Renal pelvis (tissue), 4 donors: ENCODE results near the gene FBXW9. TPM values are rescaled to one million over a fixed set of nuclear protein-coding genes. Genes with fewer than 3 reads are reported as not detected.
A peak's percentile ranks its signal among the peaks of the same experiment; 100 is the strongest.
"Not testable (repeated sequence)": the region's sequence is repeated elsewhere in the genome, so short reads cannot be mapped to it uniquely, and the experiment has no call there.

Experiments used
- DNase-seq: peaks from one replicate; pipeline ENCODE4 v3.0.0-alpha.2; 2013
- polyA plus RNA-seq, 3 donors: library from polyadenylated mRNA; unstranded; fragments of 120-200 nt; gene quantifications; one replicate each; pipeline ENCODE4 v1.2.1, GENCODE V29; 2013; ENCODE audit not compliant: insufficient read length in 3 of 3

FBXW9 gene
- polyA plus RNA-seq, 3 donors = 16.6 to 18.9 (median 18.3) TPM

DNA sequence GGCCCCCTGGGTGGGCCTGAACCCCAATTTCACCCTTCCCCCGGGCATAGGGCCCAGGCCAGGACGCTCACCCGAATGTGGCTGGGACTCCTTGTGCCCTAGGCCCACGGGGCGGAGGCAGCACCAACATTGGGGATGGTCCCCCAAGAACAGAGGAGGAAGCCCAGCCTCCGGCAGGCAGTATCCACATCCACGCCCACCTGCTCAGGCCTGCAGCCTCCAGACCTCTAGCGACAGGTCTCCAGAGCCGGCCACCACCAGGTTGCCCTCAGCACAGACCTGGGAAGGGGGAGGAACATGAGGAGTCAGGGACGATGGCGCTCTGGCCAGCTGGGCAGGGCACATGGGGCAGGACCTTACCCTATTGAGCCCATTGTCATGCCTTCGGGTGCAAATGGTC is 7.4 kb downstream of the FBXW9 start:
- no peak for DNase-seq

- no peak for DNase-seq
These were observed 8.8 kb downstream of the FBXW9 start, which contains the start of gene GNG14 for GRCh38 chr19:12687496-12688196. Gene GNG14 (plus strand): TSS chr19:12687998. CDS start chr19:12688049, 51 bp downstream.

- no peak for DNase-seq
These were observed 10.6 kb downstream of the FBXW9 start for GRCh38 chr19:12685831-12686230.

- DNase-seq = peak; percentile 98
These were observed 15.1 kb downstream of the FBXW9 start, which contains the start of gene DHPS for GRCh38 chr19:12681074-12681987. Gene DHPS (minus strand): TSS chr19:12681880. CDS start chr19:12681766, 114 bp downstream.

DNA sequence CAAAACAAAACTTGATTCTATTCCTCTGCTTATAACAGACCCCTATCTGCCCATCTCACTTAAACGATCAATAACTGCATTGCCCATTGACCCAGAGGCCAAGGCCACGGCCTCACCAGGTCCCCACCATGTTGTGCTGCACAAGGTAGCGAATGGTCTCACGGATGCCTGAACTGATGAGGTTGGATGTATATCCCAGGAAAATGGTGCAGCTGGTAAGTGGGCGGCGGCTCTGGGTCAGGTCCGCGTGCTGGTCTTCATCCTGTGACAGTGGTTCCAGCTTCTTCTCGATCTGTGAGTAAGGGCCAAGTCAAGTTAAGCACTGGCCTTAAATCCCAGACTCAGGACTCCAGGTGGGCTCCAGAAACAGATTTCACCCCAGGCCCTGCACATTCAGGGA is 16.4 kb downstream of the FBXW9 start:
- DNase-seq = no peak

DNA sequence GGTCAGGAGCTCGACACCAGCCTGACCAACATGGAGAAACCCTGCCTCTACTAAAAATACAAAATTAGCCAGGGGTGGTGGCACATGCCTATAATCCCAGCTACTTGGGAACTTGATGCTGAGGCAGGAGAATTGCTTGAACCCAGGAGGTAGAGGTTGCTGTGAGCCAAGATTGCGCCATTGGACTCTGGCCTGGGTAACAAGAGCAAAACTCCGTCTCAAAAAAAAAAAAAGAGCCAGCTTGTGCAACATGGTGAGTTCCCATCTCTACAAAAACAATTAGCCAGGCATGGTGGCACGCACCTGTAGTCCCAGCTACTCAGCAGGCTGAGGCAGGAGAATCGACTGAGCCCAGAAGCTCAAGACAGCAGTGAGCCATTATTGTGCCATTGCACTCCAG is 18.4 kb downstream of the FBXW9 start:
- DNase-seq = not testable (repeated sequence)

GRCh38 chr19:12676928-12677327 is 19.5 kb downstream of the FBXW9 start:
- no peak for DNase-seq

GRCh38 chr19:12676384-12676792 is 20.0 kb downstream of the FBXW9 start:
- DNase-seq = peak; percentile 73

DNA sequence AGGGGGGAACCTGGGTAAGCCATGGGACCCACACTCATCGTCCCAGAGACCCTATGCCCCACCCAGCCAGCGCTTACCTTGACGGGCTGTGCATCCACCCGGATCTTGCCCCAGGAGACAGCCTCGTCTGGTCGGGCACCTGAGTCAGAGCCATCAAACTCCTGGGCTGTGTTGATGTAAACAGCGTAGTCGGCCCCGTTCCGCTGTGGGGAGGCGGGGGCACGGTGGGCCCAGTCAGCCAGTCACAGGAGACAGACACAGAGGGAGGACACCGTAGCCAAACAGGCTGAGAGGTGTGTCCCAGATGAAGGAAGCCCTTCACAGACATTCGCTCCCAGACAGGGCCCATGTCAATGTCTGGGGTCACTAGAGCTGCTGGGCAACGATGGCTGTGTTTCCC is 20.5 kb downstream of the FBXW9 start:
- no peak for DNase-seq

GRCh38 chr19:12675399-12675798 is 21.0 kb downstream of the FBXW9 start:
- DNase-seq = no peak

DNA sequence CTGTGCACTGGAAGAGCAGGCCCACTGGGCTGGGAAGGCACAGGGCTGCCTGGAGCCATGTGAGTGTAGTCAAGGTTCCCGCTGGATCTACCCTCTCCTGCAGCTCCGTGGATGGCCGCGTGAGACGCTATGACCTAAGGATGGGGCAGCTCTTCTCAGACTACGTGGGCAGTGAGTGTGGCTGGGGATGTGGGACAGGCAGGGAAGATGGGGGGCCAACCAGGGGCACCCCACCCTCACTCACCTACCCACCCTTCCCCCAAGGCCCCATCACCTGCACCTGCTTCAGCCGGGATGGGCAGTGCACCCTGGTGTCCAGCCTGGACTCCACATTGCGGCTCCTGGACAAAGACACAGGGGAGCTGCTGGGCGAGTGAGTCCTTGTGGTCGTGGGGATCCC is 23.7 kb downstream of the FBXW9 start:
- DNase-seq = no peak

DNA sequence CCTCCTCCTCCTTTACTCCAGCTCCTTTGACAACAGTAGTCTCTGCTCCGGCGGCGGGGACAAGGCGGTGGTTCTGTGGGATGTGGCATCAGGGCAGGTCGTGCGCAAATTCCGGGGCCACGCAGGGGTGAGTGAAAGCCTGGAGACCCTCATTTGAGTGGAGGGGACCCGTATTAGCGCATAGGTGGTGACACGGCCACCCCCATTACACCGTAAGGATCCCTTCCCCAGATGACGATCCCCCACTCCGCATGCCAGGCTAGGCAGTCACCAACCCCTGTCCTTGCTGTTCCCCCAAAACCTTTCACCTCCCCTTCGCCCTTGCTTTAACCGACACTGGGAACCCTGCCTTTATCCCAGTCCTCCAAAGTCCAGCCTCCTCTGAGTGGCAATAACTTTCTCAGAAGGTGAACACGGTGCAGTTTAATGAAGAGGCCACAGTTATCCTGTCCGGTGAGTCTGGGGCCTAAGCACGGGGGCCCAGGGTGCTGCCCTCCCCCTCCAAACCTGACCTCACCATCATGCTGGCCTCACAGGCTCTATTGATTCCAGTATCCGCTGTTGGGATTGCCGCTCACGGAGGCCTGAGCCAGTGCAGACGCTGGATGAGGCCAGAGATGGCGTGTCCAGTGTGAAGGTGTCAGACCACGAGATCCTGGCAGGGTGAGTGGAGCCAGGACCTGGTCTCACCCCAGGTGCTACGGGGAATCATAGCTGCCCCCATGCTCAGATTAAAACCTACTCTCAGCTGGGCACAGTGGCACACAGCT is 26.1 kb downstream of the FBXW9 start:
- no peak for DNase-seq

DNA sequence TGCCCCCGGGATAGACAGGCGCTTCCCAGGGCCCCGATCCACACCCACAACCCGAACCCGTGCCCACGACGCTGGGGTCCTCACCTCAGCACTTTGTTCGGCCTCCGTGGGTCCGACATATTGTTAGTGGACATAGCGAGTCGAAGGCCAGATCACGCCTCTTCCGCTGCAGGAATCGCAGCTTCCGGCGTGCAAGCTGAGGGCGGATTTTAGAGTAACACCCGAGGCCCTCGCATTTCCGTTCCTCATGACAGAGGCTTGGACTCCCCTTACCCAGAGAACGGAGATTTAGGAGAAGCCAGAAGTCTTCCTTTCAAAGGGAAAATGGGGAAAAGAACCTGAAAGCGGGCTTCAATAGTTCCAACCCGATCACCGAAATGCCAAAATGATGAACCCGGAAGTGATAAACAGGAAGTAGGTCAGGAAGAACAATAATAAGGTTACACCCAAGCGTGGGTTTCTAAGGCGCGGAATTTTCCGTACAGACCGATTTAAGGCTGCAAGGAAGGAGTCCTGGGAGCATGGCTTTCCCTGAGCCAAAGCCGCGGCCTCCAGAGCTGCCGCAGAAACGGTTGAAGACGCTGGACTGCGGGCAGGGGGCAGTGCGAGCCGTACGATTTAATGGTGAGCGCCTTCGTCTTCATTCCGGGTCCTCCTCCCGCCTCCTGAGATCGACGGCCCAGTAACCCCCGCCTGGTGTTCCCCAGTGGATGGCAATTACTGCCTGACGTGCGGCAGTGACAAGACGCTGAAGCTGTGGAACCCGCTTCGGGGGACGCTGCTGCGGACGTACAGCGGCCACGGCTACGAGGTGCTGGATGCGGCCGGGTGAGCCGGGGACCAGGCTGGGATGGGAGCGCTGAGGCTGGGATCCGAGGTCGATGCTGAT is 26.9 kb downstream of the FBXW9 start:
- DNase-seq = peak; percentile 81

DNA sequence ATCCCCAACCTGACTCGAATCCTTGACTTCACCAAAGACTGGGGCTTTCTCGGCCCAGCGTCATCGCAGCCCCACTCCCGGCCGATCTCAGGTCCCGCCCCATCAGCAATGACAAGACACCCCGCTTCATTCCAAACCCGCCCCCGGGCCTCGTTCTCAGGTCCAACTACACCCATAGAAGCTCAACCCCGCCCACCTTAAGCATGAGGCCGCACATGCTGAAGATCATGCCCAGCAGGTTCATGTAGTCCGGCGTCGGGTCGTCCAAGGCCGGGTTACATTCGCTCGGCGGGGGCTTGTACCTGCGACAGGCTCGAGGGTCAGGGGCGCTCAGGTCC is 27.5 kb downstream of the FBXW9 start:
- DNase-seq = no peak

- DNase-seq = no peak
These were observed 28.1 kb downstream of the FBXW9 start for GRCh38 chr19:12668346-12668745.

GRCh38 chr19:12667731-12668302 is 28.6 kb downstream of the FBXW9 start:
- no peak for DNase-seq

GRCh38 chr19:12666265-12667048 is 30.0 kb downstream of the FBXW9 start, which contains the start of the genes MAN2B1 and WDR83:
Gene MAN2B1 (minus strand): TSS chr19:12666742. CDS start chr19:12666701, 41 bp downstream.
Gene WDR83 (plus strand): TSS chr19:12666807. CDS start chr19:12669791, 2,984 bp downstream.
- DNase-seq = peak; percentile 83

- no peak for DNase-seq
These were observed 30.7 kb downstream of the FBXW9 start for GRCh38 chr19:12665671-12666264.

GRCh38 chr19:12665281-12665573 is 31.2 kb downstream of the FBXW9 start:
- DNase-seq = no peak
